ENCODE measurements around the gene NRG3.

- TF ChIP-seq EZH2 (IDR thresholded peaks at IDR 0.05) = no peak
- TF ChIP-seq CTCF (IDR thresholded peaks at IDR 0.05 in 2 of 3, conservative IDR thresholded peaks at IDR 0.05 in 1 of 3; ENCODE audit: borderline replicate concordance in 1 of 3, insufficient read depth in 1 of 3, low read depth in 2 of 3, low read length in 2 of 3) = no peak
- TF ChIP-seq EZH2phosphoT487 (IDR thresholded peaks at IDR 0.05; ENCODE audit: borderline replicate concordance) = no peak
- TF ChIP-seq REST (IDR thresholded peaks at IDR 0.05; ENCODE audit: low read depth) = no peak
- no peak for TF ChIP-seq ZFX (IDR thresholded peaks at IDR 0.05)
- TF ChIP-seq EGR1 (IDR thresholded peaks at IDR 0.05; ENCODE audit: low read depth) = no peak
- no peak for TF ChIP-seq POLR2AphosphoS5 (IDR thresholded peaks at IDR 0.05; ENCODE audit: low read depth, low read length)
- TF ChIP-seq JUND (IDR thresholded peaks at IDR 0.05) = no peak
- TF ChIP-seq SRF (IDR thresholded peaks at IDR 0.05; ENCODE audit: low read depth) = no peak
- TF ChIP-seq POLR2A (IDR thresholded peaks at IDR 0.05; ENCODE audit: borderline replicate concordance, extremely low read depth, insufficient read depth, insufficient read length) = no peak
These were observed 392.5 kb downstream of the NRG3 start for GRCh38 chr10:82267465-82267864.
